Measurements from ENCODE around the gene VWA5B1.
A peak's percentile ranks its signal among the peaks of the same experiment; 100 is the strongest.

The VWA5B1 gene

GRCh38 chr1:20327467-20327866, 36.8 kb downstream of the VWA5B1 start:
- H3K4me3 ChIP-seq (replicated peaks; ENCODE audit: low read depth, low read length), result no peak overlapping the region
- DNase-seq (ENCODE audit: low read depth), result no peak
- TF ChIP-seq CTCF (IDR thresholded peaks at IDR 0.05; ENCODE audit: low read length, missing control alignments), result no peak

GRCh38 chr1:20328201-20328600, 37.5 kb downstream of the VWA5B1 start:
- TF ChIP-seq CTCF (IDR thresholded peaks at IDR 0.05; ENCODE audit: low read length, missing control alignments), result no peak

GRCh38 chr1:20329793-20330542, 39.3 kb downstream of the VWA5B1 start:
- no peak for DNase-seq (ENCODE audit: low read depth)
- no peak overlapping the region for H3K4me3 ChIP-seq (replicated peaks; ENCODE audit: low read depth, low read length)
- peak; percentile 18 for TF ChIP-seq CTCF (IDR thresholded peaks at IDR 0.05; ENCODE audit: low read length, missing control alignments)

More at GRCh38 chr1:20328201-20328600, 37.5 kb downstream of the VWA5B1 start:
- no peak for DNase-seq (ENCODE audit: low read depth)
- no peak overlapping the region for H3K4me3 ChIP-seq (replicated peaks; ENCODE audit: low read depth, low read length)

- TF ChIP-seq CTCF (IDR thresholded peaks at IDR 0.05; ENCODE audit: low read length, missing control alignments), result no peak
- H3K4me3 ChIP-seq (replicated peaks; ENCODE audit: low read depth, low read length), result no peak overlapping the region
- DNase-seq (ENCODE audit: low read depth), result no peak
These were observed 43.4 kb downstream of the VWA5B1 start for GRCh38 chr1:20334103-20334502.

- H3K4me3 ChIP-seq (replicated peaks; ENCODE audit: low read depth, low read length), result no peak overlapping the region
- TF ChIP-seq CTCF (IDR thresholded peaks at IDR 0.05; ENCODE audit: low read length, missing control alignments), result no peak
- no peak for DNase-seq (ENCODE audit: low read depth)
These were observed 45.5 kb downstream of the VWA5B1 start for GRCh38 chr1:20336105-20336605.

- H3K4me3 ChIP-seq (replicated peaks; ENCODE audit: low read depth, low read length), result no peak overlapping the region
- no peak for DNase-seq (ENCODE audit: low read depth)
- no peak for TF ChIP-seq CTCF (IDR thresholded peaks at IDR 0.05; ENCODE audit: low read length, missing control alignments)
These were observed 46.9 kb downstream of the VWA5B1 start for GRCh38 chr1:20337581-20337980.
